ENCODE measurements around the gene TPBGL.

GRCh38 chr11:75196426-75196825 lies 44.1 kb upstream of the TPBGL start:
- TF ChIP-seq CTCF (IDR thresholded peaks at IDR 0.05) (no peak), EP300 (IDR thresholded peaks at IDR 0.05) (no peak), POLR2AphosphoS5 (IDR thresholded peaks at IDR 0.05) (no peak)

Data from suprapubic skin (tissue), 4 donors.